ENCODE measurements around the gene B3GLCT. TPM values are rescaled to one million over a fixed set of nuclear protein-coding genes. Genes with fewer than 3 reads are reported as not detected.

Gene B3GLCT
- total and polyA plus RNA-seq, 4 experiments from 2014 or later, result 5.2 to 10.2 (median 6.6) TPM

DNA sequence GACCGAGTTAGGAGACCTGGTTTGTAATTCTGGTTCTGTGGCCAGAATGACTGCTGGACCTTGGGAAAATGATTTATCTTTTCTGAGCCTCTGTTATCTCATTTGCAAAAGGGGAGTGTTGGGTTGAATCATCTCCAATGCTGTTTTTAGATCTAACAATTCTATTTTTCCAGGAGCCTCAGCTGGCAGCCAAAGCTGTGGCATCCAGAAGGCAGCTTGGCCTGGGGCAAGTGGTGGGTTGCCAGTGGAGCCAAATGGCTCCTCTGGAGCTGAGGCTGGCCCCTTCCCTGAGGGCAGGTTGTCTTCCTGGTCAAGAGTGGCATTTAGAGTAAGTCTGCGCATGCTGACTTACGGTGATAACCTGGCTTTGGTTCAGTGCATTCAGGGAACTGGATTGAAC lies 21.3 kb downstream of the B3GLCT start:
- no peak overlapping the region for H3K4me3 Mint-ChIP-seq
- Histone ChIP-seq H3K4me1 (ENCODE audit: insufficient read depth, low read length) (no peaks in the 10 kb centered on the region), H3K36me3 (ENCODE audit: insufficient read depth, low read length) (no peaks in the 10 kb centered on the region), H3K27ac (ENCODE audit: low read depth, low read length) (no peak overlapping the region), H3K9me3 (ENCODE audit: control insufficient read depth in 1 of 2, low read length in 2 of 2) (no peaks in the 10 kb centered on the region), H3K27me3 (ENCODE audit: insufficient read depth, low read length) (no peaks in the 10 kb centered on the region), H3K4me3 (ENCODE audit: low read length in 2 of 2) (no peak overlapping the region)
- intact Hi-C loops (cut with micrococcal nuclease), result no loop called here
- ChIA-PET POLR2A (ENCODE audit: partially characterized antibody) (no interaction called here), CTCF (ENCODE audit: partially characterized antibody) (interaction anchor here (1.1 kb wide), 1 partner anchor 9 kb away, joined by 5 read pairs; no protein-coding TSS in a partner anchor)
- no peak overlapping the region for H3K27ac Mint-ChIP-seq
- H3K36me3 Mint-ChIP-seq, result peaks cover 3 to 63% of the 10 kb centered on the region in 2 donors
- no peaks in the 10 kb centered on the region for H3K9me3 Mint-ChIP-seq
- no peaks in the 10 kb centered on the region for H3K4me1 Mint-ChIP-seq
- no peaks in the 10 kb centered on the region for H3K27me3 Mint-ChIP-seq
- no peak for DNase-seq

DNA sequence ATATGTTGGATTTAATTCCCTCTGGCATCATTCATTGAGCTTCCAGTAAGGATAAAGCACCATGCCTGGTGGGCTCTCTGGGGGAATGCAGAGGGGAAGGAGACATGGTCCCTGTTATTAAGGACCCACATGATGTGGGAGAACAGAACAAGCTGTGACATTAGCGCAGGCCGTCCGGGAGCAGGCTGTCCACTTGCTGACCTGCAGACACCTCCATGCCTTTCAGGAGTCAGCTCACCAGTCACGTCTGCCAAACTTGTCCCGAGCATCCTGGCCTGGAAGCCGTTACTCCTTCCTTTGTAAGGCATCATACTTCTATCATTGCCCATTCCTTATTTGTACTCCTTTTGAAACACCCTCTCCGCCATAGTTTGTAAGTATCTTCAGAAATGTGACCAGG lies 23.4 kb downstream of the B3GLCT start:
- ChIA-PET CTCF (ENCODE audit: partially characterized antibody) (interaction anchor here (2.2 kb wide), 1 partner anchor 14 kb away, joined by 6 read pairs; no protein-coding TSS in a partner anchor), POLR2A (ENCODE audit: partially characterized antibody) (no interaction called here)
- Histone ChIP-seq H3K27me3 (ENCODE audit: insufficient read depth, low read length) (no peaks in the 10 kb centered on the region), H3K4me3 (ENCODE audit: low read length in 2 of 2) (no peak overlapping the region), H3K27ac (ENCODE audit: low read depth, low read length) (no peak overlapping the region), H3K4me1 (ENCODE audit: insufficient read depth, low read length) (no peaks in the 10 kb centered on the region), H3K36me3 (ENCODE audit: insufficient read depth, low read length) (no peaks in the 10 kb centered on the region), H3K9me3 (ENCODE audit: control insufficient read depth in 1 of 2, low read length in 2 of 2) (no peaks in the 10 kb centered on the region)
- no peaks in the 10 kb centered on the region for H3K27me3 Mint-ChIP-seq
- H3K4me1 Mint-ChIP-seq, result peaks cover 0 to 6% (median 4%) of the 10 kb centered on the region in 4 donors
- no peaks in the 10 kb centered on the region for H3K9me3 Mint-ChIP-seq
- peaks cover 3 to 57% of the 10 kb centered on the region in 2 donors for H3K36me3 Mint-ChIP-seq
- no peak overlapping the region for H3K4me3 Mint-ChIP-seq
- no peak for DNase-seq
- H3K27ac Mint-ChIP-seq, result no peak overlapping the region
- intact Hi-C loops (cut with micrococcal nuclease), result no loop called here

DNA sequence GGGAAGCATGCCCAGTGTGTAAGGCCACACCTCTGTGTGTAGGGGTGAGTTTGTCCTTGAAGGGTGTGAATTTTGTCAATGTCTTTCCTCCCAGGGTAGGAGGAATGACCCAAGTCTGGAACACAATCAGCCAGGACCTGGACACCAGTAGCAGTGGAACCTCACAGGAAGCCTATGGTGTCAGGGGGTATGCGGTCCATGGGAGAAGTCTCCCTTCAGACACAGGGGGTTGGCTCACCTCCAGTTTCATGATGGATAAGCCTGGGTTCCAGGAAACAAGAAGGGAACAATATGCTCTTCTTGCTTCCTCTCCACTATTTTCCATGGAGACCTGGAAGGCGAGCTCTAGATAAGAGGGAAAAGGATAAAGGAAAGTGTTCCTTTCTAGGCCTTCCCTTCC lies 23.9 kb downstream of the B3GLCT start:
- Mint-ChIP-seq H3K4me1 (peaks cover 0 to 6% (median 4%) of the 10 kb centered on the region in 4 donors), H3K9me3 (no peaks in the 10 kb centered on the region), H3K27ac (no peak overlapping the region), H3K27me3 (no peaks in the 10 kb centered on the region), H3K36me3 (peaks cover 3 to 53% of the 10 kb centered on the region in 2 donors), H3K4me3 (no peak overlapping the region)
- H3K4me1 ChIP-seq (ENCODE audit: insufficient read depth, low read length), result no peaks in the 10 kb centered on the region
- ChIA-PET POLR2A (ENCODE audit: partially characterized antibody) (no interaction called here), CTCF (ENCODE audit: partially characterized antibody) (interaction anchor here (2.2 kb wide), 1 partner anchor 13 kb away, joined by 6 read pairs; no protein-coding TSS in a partner anchor)
- no peaks in the 10 kb centered on the region for H3K27me3 ChIP-seq (ENCODE audit: insufficient read depth, low read length)
- H3K36me3 ChIP-seq (ENCODE audit: insufficient read depth, low read length), result no peaks in the 10 kb centered on the region
- intact Hi-C loops (cut with micrococcal nuclease), result no loop called here
- H3K4me3 ChIP-seq (ENCODE audit: low read length in 2 of 2), result no peak overlapping the region
- H3K9me3 ChIP-seq (ENCODE audit: control insufficient read depth in 1 of 2, low read length in 2 of 2), result no peaks in the 10 kb centered on the region
- no peak overlapping the region for H3K27ac ChIP-seq (ENCODE audit: low read depth, low read length)
- no peak for DNase-seq

DNA sequence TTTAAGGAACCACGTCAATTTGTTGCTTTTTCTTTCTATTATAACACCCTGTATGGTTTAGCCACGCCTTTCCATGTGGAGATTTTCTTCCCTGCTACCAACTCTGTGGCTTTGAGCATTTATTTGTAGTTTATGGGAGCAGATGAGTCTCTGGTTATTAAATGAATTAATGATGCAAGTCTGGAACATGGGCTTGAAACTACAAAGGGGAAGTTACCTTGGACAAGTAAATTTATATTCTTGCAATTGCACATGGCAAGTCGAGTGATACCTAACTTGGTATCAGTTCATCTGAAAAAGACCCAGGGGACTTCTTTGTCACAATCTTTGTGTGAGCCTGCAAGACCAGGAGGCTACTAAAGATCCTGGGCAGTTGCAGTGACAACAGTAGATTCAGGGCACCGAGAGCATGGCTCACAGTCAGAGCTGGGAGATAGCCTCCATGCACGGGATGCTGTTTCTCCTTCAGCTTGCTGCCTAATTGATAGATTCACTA lies 24.4 kb downstream of the B3GLCT start:
- Mint-ChIP-seq H3K4me3 (no peak overlapping the region), H3K4me1 (peaks cover 0 to 6% (median 4%) of the 10 kb centered on the region in 4 donors), H3K9me3 (no peaks in the 10 kb centered on the region), H3K27ac (no peak overlapping the region), H3K36me3 (peaks cover 3 to 49% of the 10 kb centered on the region in 2 donors), H3K27me3 (no peaks in the 10 kb centered on the region)
- Histone ChIP-seq H3K9me3 (ENCODE audit: control insufficient read depth in 1 of 2, low read length in 2 of 2) (no peaks in the 10 kb centered on the region), H3K27me3 (ENCODE audit: insufficient read depth, low read length) (no peaks in the 10 kb centered on the region), H3K27ac (ENCODE audit: low read depth, low read length) (no peak overlapping the region), H3K4me3 (ENCODE audit: low read length in 2 of 2) (no peak overlapping the region), H3K36me3 (ENCODE audit: insufficient read depth, low read length) (no peaks in the 10 kb centered on the region), H3K4me1 (ENCODE audit: insufficient read depth, low read length) (no peaks in the 10 kb centered on the region)
- ChIA-PET POLR2A (ENCODE audit: partially characterized antibody) (no interaction called here), CTCF (ENCODE audit: partially characterized antibody) (interaction anchor here (2.2 to 4.2 kb wide), 2 partner anchors 12 to 13 kb away, joined by 6 to 20 read pairs; no protein-coding TSS in a partner anchor)
- intact Hi-C loops (cut with micrococcal nuclease), result no loop called here
- DNase-seq, result no peak

DNA sequence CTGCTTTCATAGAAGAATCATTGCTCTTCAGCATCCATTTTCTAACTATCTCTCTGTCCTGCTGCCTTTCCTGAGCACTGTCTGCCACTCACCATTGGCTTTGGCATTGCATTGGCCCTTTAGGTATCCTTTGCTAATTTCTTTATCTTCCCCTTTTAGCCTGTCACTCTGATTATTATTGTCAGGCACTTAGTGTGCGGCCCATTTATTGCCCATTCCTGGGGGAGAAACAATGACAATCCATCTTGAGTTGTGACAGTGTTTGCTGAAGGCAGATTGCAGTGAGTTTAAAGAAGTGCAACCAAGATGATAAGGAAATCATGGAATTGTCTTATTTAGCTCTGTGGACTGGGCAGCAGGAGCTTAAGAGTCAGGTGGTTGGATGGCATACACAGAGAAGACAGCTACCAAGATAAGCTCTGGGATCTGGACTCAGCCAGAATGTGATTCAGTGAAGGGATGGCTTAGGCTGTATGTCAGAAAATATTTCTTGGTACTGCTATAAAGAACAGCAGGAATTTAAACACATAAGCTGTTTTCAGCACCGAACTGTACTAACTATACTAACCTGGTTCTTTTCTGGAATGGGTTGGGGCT lies 25.3 kb downstream of the B3GLCT start:
- Histone ChIP-seq H3K27me3 (ENCODE audit: insufficient read depth, low read length) (no peaks in the 10 kb centered on the region), H3K27ac (ENCODE audit: low read depth, low read length) (no peak overlapping the region), H3K4me1 (ENCODE audit: insufficient read depth, low read length) (no peaks in the 10 kb centered on the region), H3K36me3 (ENCODE audit: insufficient read depth, low read length) (no peaks in the 10 kb centered on the region), H3K4me3 (ENCODE audit: low read length in 2 of 2) (no peak overlapping the region), H3K9me3 (ENCODE audit: control insufficient read depth in 1 of 2, low read length in 2 of 2) (no peaks in the 10 kb centered on the region)
- intact Hi-C loops (cut with micrococcal nuclease), result no loop called here
- H3K27ac Mint-ChIP-seq, result no peak overlapping the region
- H3K4me3 Mint-ChIP-seq, result no peak overlapping the region
- H3K4me1 Mint-ChIP-seq, result peaks cover 0 to 6% (median 4%) of the 10 kb centered on the region in 4 donors
- no peaks in the 10 kb centered on the region for H3K9me3 Mint-ChIP-seq
- H3K27me3 Mint-ChIP-seq, result no peaks in the 10 kb centered on the region
- POLR2A ChIA-PET (ENCODE audit: partially characterized antibody), result no interaction called here
- H3K36me3 Mint-ChIP-seq, result peaks cover 3 to 45% of the 10 kb centered on the region in 2 donors
- CTCF ChIA-PET (ENCODE audit: partially characterized antibody), result interaction anchor here (4.2 kb wide), 1 partner anchor 11 kb away, joined by 20 read pairs; no protein-coding TSS in a partner anchor
- DNase-seq, result no peak

DNA sequence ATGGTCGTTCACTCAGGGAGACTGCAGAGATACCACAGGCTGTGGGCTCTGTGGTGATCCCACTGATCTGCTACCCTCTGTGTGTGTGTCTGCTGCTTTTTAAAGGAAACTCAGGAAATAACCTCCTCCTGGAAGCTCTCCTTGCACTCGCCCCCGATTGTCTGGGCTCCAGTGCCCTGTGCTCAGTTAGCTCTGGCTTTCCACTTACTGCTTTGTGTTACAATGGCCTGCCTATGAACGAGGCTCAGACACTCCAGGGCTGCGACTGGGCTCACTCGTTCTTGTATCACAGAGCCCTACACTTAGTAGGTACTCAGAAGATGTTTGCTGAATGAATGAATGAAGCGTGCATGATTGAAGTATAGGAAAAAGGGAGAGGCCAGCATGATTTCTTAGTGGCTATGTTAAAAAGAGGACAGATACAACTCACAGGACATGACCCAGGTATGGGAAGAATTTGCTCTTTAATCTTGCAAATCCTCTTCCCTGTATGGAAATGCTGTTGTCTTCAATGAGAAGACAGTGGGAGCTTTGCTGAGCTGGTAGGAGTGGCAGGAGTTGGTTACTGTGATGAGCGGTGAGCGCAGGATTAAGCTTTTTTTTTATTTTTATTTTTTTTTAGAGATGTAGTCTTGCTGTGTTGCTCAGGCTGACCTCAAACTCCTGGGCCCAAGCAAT lies 26.4 kb downstream of the B3GLCT start:
- H3K36me3 Mint-ChIP-seq, result peaks cover 2 to 38% of the 10 kb centered on the region in 2 donors
- no peak overlapping the region for H3K4me3 Mint-ChIP-seq
- Histone ChIP-seq H3K27me3 (ENCODE audit: insufficient read depth, low read length) (no peaks in the 10 kb centered on the region), H3K36me3 (ENCODE audit: insufficient read depth, low read length) (no peaks in the 10 kb centered on the region), H3K4me3 (ENCODE audit: low read length in 2 of 2) (no peak overlapping the region), H3K27ac (ENCODE audit: low read depth, low read length) (no peak overlapping the region), H3K9me3 (ENCODE audit: control insufficient read depth in 1 of 2, low read length in 2 of 2) (no peaks in the 10 kb centered on the region), H3K4me1 (ENCODE audit: insufficient read depth, low read length) (no peaks in the 10 kb centered on the region)
- no peaks in the 10 kb centered on the region for H3K27me3 Mint-ChIP-seq
- intact Hi-C loops (cut with micrococcal nuclease), result no loop called here
- CTCF ChIA-PET (ENCODE audit: partially characterized antibody), result interaction anchor here (0.6 to 4.2 kb wide), 2 partner anchors 10 to 485 kb away, joined by 3 to 20 read pairs; no protein-coding TSS in a partner anchor
- H3K27ac Mint-ChIP-seq, result no peak overlapping the region
- peaks cover 0 to 6% (median 4%) of the 10 kb centered on the region in 4 donors for H3K4me1 Mint-ChIP-seq
- POLR2A ChIA-PET (ENCODE audit: partially characterized antibody), result no interaction called here
- no peaks in the 10 kb centered on the region for H3K9me3 Mint-ChIP-seq
- no peak for DNase-seq

DNA sequence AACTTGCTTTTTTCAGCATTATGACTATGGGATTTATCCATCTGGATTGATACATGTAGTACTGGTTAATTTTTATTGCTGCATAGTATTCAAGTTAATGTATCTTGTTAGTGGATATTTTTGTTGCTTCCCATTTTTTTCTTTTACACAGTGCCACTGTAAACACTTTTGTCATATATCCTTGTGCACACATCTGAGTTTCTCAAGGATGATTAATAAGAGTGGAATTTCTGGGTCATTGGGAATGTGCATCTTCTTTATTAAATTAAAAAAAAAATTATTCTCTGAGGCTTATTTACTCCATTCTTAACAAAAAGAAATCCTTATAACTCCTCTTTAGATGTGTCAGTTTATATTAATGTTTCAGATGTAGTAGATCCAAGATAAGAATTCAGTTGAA lies 27.3 kb downstream of the B3GLCT start:
- Mint-ChIP-seq H3K36me3 (peaks cover 2 to 43% of the 10 kb centered on the region in 2 donors), H3K27ac (no peak overlapping the region), H3K4me3 (no peak overlapping the region), H3K9me3 (no peaks in the 10 kb centered on the region), H3K27me3 (no peaks in the 10 kb centered on the region), H3K4me1 (peaks cover 0 to 6% (median 4%) of the 10 kb centered on the region in 4 donors)
- H3K27me3 ChIP-seq (ENCODE audit: insufficient read depth, low read length), result no peaks in the 10 kb centered on the region
- no peak overlapping the region for H3K27ac ChIP-seq (ENCODE audit: low read depth, low read length)
- H3K9me3 ChIP-seq (ENCODE audit: control insufficient read depth in 1 of 2, low read length in 2 of 2), result no peaks in the 10 kb centered on the region
- no peaks in the 10 kb centered on the region for H3K4me1 ChIP-seq (ENCODE audit: insufficient read depth, low read length)
- intact Hi-C loops (cut with micrococcal nuclease), result no loop called here
- POLR2A ChIA-PET (ENCODE audit: partially characterized antibody), result no interaction called here
- H3K4me3 ChIP-seq (ENCODE audit: low read length in 2 of 2), result no peak overlapping the region
- no peaks in the 10 kb centered on the region for H3K36me3 ChIP-seq (ENCODE audit: insufficient read depth, low read length)
- CTCF ChIA-PET (ENCODE audit: partially characterized antibody), result interaction anchor here (4.2 kb wide), 1 partner anchor 9 kb away, joined by 20 read pairs; no protein-coding TSS in a partner anchor
- DNase-seq, result no peak
